Muscle layer of colon (tissue), 2 donors: ENCODE results near the gene RNPEPL1.

Source experiments
- H3K27ac ChIP-seq: one replicate; pipeline ENCODE4 v1.7.0; 2013; ENCODE audit warnings: low read depth, mild to moderate bottlenecking, low read length, moderate library complexity
- H3K27me3 ChIP-seq, 2 donors: one replicate each; pipeline ENCODE4 v1.7.0; 2013; ENCODE audit warnings: low read length in 2 of 2, mild to moderate bottlenecking in 2 of 2; ENCODE audit not compliant: insufficient read depth in 2 of 2, control insufficient read depth in 1 of 2
- H3K36me3 ChIP-seq: one replicate; pipeline ENCODE4 v1.7.0; 2013; ENCODE audit warnings: mild to moderate bottlenecking, low read length; ENCODE audit not compliant: insufficient read depth
- H3K4me1 ChIP-seq: one replicate; pipeline ENCODE4 v1.7.0; 2013; ENCODE audit warnings: mild to moderate bottlenecking, low read length; ENCODE audit not compliant: insufficient read depth
- H3K4me3 ChIP-seq, 2 donors: one replicate each; pipeline ENCODE4 v1.7.0; 2013; ENCODE audit warnings: low read length in 2 of 2, low read depth in 1 of 2, mild to moderate bottlenecking in 1 of 2, moderate library complexity in 1 of 2
- H3K9ac ChIP-seq: one replicate; pipeline ENCODE4 v1.7.0; 2013; ENCODE audit warnings: low read length
- H3K9me3 ChIP-seq: one replicate; pipeline ENCODE4 v1.7.0; 2013; ENCODE audit warnings: mild to moderate bottlenecking, low read length
- donor health status: abdominal sarcoma.
- donor health status: Adenocarcinoma of cecum.

RNPEPL1 gene

DNA sequence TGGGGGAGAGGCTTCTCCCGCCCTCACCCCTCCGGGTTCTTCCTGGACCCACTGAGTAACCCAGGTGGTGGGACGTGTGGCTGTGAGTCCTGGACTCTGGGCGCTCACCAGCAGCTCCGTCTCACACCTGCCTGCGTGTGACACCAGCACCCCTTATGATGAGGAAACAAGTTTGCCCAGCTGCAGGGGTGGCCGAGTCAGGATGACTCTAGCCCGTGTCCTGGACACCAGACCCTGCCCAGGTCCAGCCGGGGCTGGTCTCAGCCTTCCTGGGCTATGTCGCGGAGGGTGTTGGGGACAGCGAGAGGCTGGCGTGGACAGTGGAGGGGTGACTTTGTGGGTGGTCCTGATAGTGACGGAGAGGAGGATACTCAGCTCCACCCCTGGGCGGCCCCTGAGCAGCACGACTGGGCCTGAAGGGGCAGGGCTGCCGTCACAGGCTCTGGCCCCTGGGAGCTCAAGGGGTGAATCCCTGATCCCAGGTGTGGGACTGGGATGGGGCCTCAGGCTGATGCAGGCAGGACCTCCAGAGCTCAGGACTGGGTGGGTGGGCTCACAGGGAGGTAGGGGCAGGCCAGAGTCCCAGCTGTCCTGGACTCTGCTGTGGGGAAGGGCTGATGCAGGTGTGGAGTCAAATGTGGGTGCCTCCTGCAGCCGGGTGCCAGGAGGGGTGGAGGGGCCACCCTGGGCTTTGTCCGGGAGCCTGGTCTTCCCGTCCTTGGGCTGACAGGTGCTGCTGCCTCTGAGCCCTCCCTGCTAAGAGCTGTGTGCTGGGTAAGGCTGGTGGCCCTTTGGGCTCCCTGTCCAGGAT lies 60.7 kb downstream of the RNPEPL1 start:
- Histone ChIP-seq H3K9ac (no peak overlapping the region), H3K9me3 (no peaks in the 10 kb centered on the region), H3K4me1 (no peaks in the 10 kb centered on the region), H3K27ac (no peak overlapping the region), H3K27me3 (no peaks in the 10 kb centered on the region), H3K36me3 (no peaks in the 10 kb centered on the region), H3K4me3 (no peak overlapping the region)

DNA sequence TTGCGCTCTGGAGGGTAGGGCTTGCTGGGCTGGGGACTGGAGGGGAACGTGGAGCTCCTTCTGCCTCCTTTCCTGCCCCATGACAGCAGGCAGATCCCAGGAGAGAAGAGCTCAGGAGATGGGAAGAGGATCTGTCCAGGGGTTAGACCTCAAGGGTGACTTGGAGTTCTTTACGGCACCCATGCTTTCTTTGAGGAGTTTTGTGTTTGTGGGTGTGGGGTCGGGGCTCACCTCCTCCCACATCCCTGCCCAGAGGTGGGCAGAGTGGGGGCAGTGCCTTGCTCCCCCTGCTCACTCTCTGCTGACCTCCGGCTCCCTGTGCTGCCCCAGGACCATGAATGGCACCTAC lies 61.3 kb downstream of the RNPEPL1 start:
- Histone ChIP-seq H3K27me3 (no peaks in the 10 kb centered on the region), H3K4me1 (no peaks in the 10 kb centered on the region), H3K9ac (no peak overlapping the region), H3K36me3 (no peaks in the 10 kb centered on the region), H3K4me3 (no peak overlapping the region), H3K9me3 (no peaks in the 10 kb centered on the region), H3K27ac (no peak overlapping the region)

GRCh38 chr2:240629968-240630770 lies 61.9 kb downstream of the RNPEPL1 start:
- no peak overlapping the region for H3K4me3 ChIP-seq
- H3K36me3 ChIP-seq: no peaks in the 10 kb centered on the region
- no peaks in the 10 kb centered on the region for H3K4me1 ChIP-seq
- no peak overlapping the region for H3K27ac ChIP-seq
- no peak overlapping the region for H3K9ac ChIP-seq
- no peaks in the 10 kb centered on the region for H3K27me3 ChIP-seq
- H3K9me3 ChIP-seq: no peaks in the 10 kb centered on the region
